Stimulated activated memory B cell treated with anti-CD40 and anti-IgM and Interleukin-4, amounts not matched to agents 10 μg/mL and 1 μg/mL and 100 μg/mL, for 72 hours (primary cell): ENCODE data around the gene USP37.

Experiments used
- ATAC-seq: fragments of 150-1000 bp; cut with Tn5 transposase; 2 replicates; pipeline ENCODE4 v1.10.0; 2021
- H3K27ac Mint-ChIP-seq: one replicate; pipeline ENCODE4 v1.8.0; 2022; ENCODE audit warnings: mild to moderate bottlenecking, mixed read lengths
- H3K27me3 Mint-ChIP-seq: one replicate; pipeline ENCODE4 v1.8.0; 2022; ENCODE audit warnings: mixed read lengths
- H3K36me3 Mint-ChIP-seq: one replicate; pipeline ENCODE4 v1.8.0; 2022; ENCODE audit warnings: mixed read lengths
- H3K4me1 Mint-ChIP-seq: one replicate; pipeline ENCODE4 v1.8.0; 2022; ENCODE audit warnings: mixed read lengths
- H3K4me3 Mint-ChIP-seq: one replicate; pipeline ENCODE4 v1.8.0; 2022; ENCODE audit warnings: mild to moderate bottlenecking, moderate library complexity, mixed read lengths
- H3K9me3 Mint-ChIP-seq: one replicate; pipeline ENCODE4 v1.8.0; 2022; ENCODE audit warnings: mixed read lengths

Gene USP37

GRCh38 chr2:218517434-218518206 lies 50.5 kb downstream of the USP37 start:
- Mint-ChIP-seq H3K27me3 (no peaks in the 10 kb centered on the region), H3K4me3 (no peak overlapping the region), H3K9me3 (no peaks in the 10 kb centered on the region), H3K4me1 (peaks cover 6% of the 10 kb centered on the region), H3K36me3 (peaks cover 61% of the 10 kb centered on the region), H3K27ac (no peak overlapping the region)
- no peak for ATAC-seq

- H3K4me3 Mint-ChIP-seq: no peak overlapping the region
- ATAC-seq: no peak
- H3K36me3 Mint-ChIP-seq: peaks cover 64% of the 10 kb centered on the region
- H3K27me3 Mint-ChIP-seq: no peaks in the 10 kb centered on the region
- peaks cover 6% of the 10 kb centered on the region for H3K4me1 Mint-ChIP-seq
- H3K27ac Mint-ChIP-seq: no peak overlapping the region
- H3K9me3 Mint-ChIP-seq: no peaks in the 10 kb centered on the region
Observed at GRCh38 chr2:218516614-218517013, 51.5 kb downstream of the USP37 start.

- no peak for ATAC-seq
- H3K4me1 Mint-ChIP-seq: peaks cover 6% of the 10 kb centered on the region
- no peak overlapping the region for H3K27ac Mint-ChIP-seq
- no peak overlapping the region for H3K4me3 Mint-ChIP-seq
- peaks cover 47% of the 10 kb centered on the region for H3K36me3 Mint-ChIP-seq
- no peaks in the 10 kb centered on the region for H3K9me3 Mint-ChIP-seq
- no peaks in the 10 kb centered on the region for H3K27me3 Mint-ChIP-seq
Observed at GRCh38 chr2:218513676-218514075, 54.5 kb downstream of the USP37 start.

- no peaks in the 10 kb centered on the region for H3K4me1 Mint-ChIP-seq
- H3K36me3 Mint-ChIP-seq: peaks cover 61% of the 10 kb centered on the region
- no peaks in the 10 kb centered on the region for H3K27me3 Mint-ChIP-seq
- no peak overlapping the region for H3K27ac Mint-ChIP-seq
- no peaks in the 10 kb centered on the region for H3K9me3 Mint-ChIP-seq
- ATAC-seq: no peak
- no peak overlapping the region for H3K4me3 Mint-ChIP-seq
Observed at GRCh38 chr2:218508299-218508698, 59.9 kb downstream of the USP37 start.

GRCh38 chr2:218505754-218506371 lies 62.3 kb downstream of the USP37 start:
- Mint-ChIP-seq H3K27ac (no peak overlapping the region), H3K27me3 (no peaks in the 10 kb centered on the region), H3K9me3 (no peaks in the 10 kb centered on the region), H3K4me3 (no peak overlapping the region), H3K36me3 (peaks cover 75% of the 10 kb centered on the region), H3K4me1 (peaks cover 7% of the 10 kb centered on the region)
- no peak for ATAC-seq

- H3K27ac Mint-ChIP-seq: peak overlapping the region; percentile 23
- no peak overlapping the region for H3K4me3 Mint-ChIP-seq
- no peaks in the 10 kb centered on the region for H3K27me3 Mint-ChIP-seq
- H3K4me1 Mint-ChIP-seq: peaks cover 7% of the 10 kb centered on the region
- no peak for ATAC-seq
- no peaks in the 10 kb centered on the region for H3K9me3 Mint-ChIP-seq
- peaks cover 68% of the 10 kb centered on the region for H3K36me3 Mint-ChIP-seq
Observed at GRCh38 chr2:218501665-218502064, 66.5 kb downstream of the USP37 start.

GRCh38 chr2:218500501-218501060 lies 67.6 kb downstream of the USP37 start:
- no peak overlapping the region for H3K27ac Mint-ChIP-seq
- no peaks in the 10 kb centered on the region for H3K9me3 Mint-ChIP-seq
- ATAC-seq: no peak
- peaks cover 65% of the 10 kb centered on the region for H3K36me3 Mint-ChIP-seq
- no peaks in the 10 kb centered on the region for H3K27me3 Mint-ChIP-seq
- peaks cover 7% of the 10 kb centered on the region for H3K4me1 Mint-ChIP-seq
- no peak overlapping the region for H3K4me3 Mint-ChIP-seq

GRCh38 chr2:218485986-218486667 lies 82.0 kb downstream of the USP37 start:
- Mint-ChIP-seq H3K4me3 (no peak overlapping the region), H3K27ac (no peak overlapping the region), H3K9me3 (no peaks in the 10 kb centered on the region), H3K36me3 (peaks cover 57% of the 10 kb centered on the region), H3K27me3 (no peaks in the 10 kb centered on the region), H3K4me1 (peaks cover 15% of the 10 kb centered on the region)
- no peak for ATAC-seq

- H3K4me1 Mint-ChIP-seq: peaks cover 15% of the 10 kb centered on the region
- no peaks in the 10 kb centered on the region for H3K27me3 Mint-ChIP-seq
- H3K9me3 Mint-ChIP-seq: no peaks in the 10 kb centered on the region
- H3K27ac Mint-ChIP-seq: peak overlapping the region; percentile 51
- H3K36me3 Mint-ChIP-seq: peaks cover 56% of the 10 kb centered on the region
- H3K4me3 Mint-ChIP-seq: no peak overlapping the region
- ATAC-seq: no peak
Observed at GRCh38 chr2:218482651-218483050, 85.5 kb downstream of the USP37 start.

- H3K9me3 Mint-ChIP-seq: no peaks in the 10 kb centered on the region
Observed at GRCh38 chr2:218479595-218479994, 88.6 kb downstream of the USP37 start.

GRCh38 chr2:218478544-218478943 lies 89.6 kb downstream of the USP37 start:
- Mint-ChIP-seq H3K4me3 (no peak overlapping the region), H3K27me3 (no peaks in the 10 kb centered on the region), H3K36me3 (peaks cover 49% of the 10 kb centered on the region), H3K27ac (no peak overlapping the region), H3K4me1 (peaks cover 11% of the 10 kb centered on the region), H3K9me3 (no peaks in the 10 kb centered on the region)
- no peak for ATAC-seq

More at GRCh38 chr2:218479595-218479994, 88.6 kb downstream of the USP37 start:
- no peak for ATAC-seq
- H3K36me3 Mint-ChIP-seq: peaks cover 44% of the 10 kb centered on the region
- H3K27ac Mint-ChIP-seq: no peak overlapping the region
- peaks cover 15% of the 10 kb centered on the region for H3K4me1 Mint-ChIP-seq
- no peak overlapping the region for H3K4me3 Mint-ChIP-seq
- H3K27me3 Mint-ChIP-seq: no peaks in the 10 kb centered on the region

GRCh38 chr2:218477247-218477646 lies 90.9 kb downstream of the USP37 start:
- peaks cover 9% of the 10 kb centered on the region for H3K4me1 Mint-ChIP-seq
- no peak overlapping the region for H3K4me3 Mint-ChIP-seq
- no peaks in the 10 kb centered on the region for H3K27me3 Mint-ChIP-seq
- peaks cover 58% of the 10 kb centered on the region for H3K36me3 Mint-ChIP-seq
- ATAC-seq: no peak
- no peak overlapping the region for H3K27ac Mint-ChIP-seq
- H3K9me3 Mint-ChIP-seq: no peaks in the 10 kb centered on the region

- H3K9me3 Mint-ChIP-seq: no peaks in the 10 kb centered on the region
- peaks cover 59% of the 10 kb centered on the region for H3K36me3 Mint-ChIP-seq
- ATAC-seq: no peak
- no peaks in the 10 kb centered on the region for H3K27me3 Mint-ChIP-seq
- peaks cover 15% of the 10 kb centered on the region for H3K4me1 Mint-ChIP-seq
- no peak overlapping the region for H3K4me3 Mint-ChIP-seq
- no peak overlapping the region for H3K27ac Mint-ChIP-seq
Observed at GRCh38 chr2:218476676-218477075, 91.5 kb downstream of the USP37 start.

- Mint-ChIP-seq H3K27me3 (no peaks in the 10 kb centered on the region), H3K9me3 (no peaks in the 10 kb centered on the region), H3K4me3 (no peak overlapping the region), H3K4me1 (peaks cover 31% of the 10 kb centered on the region), H3K27ac (no peak overlapping the region), H3K36me3 (peaks cover 66% of the 10 kb centered on the region)
- ATAC-seq: no peak
Observed at GRCh38 chr2:218474527-218474926, 93.6 kb downstream of the USP37 start.

- Mint-ChIP-seq H3K36me3 (peaks cover 55% of the 10 kb centered on the region), H3K4me3 (no peak overlapping the region), H3K4me1 (peaks cover 31% of the 10 kb centered on the region), H3K9me3 (no peaks in the 10 kb centered on the region), H3K27ac (no peak overlapping the region), H3K27me3 (no peaks in the 10 kb centered on the region)
- ATAC-seq: no peak
Observed at GRCh38 chr2:218472988-218473387, 95.2 kb downstream of the USP37 start.
